HG02642 (cell line): ENCODE data around the gene PROM2.

Source experiments
- ATAC-seq: cut with Tn5 transposase; IDR thresholded peaks from one replicate; pipeline ENCODE4 v1.9.1; 2021; ENCODE audit warnings: mild to moderate bottlenecking; ENCODE audit not compliant: unreplicated experiment, poor library complexity

PROM2 gene

GRCh38 chr2:95317123-95317500 lies 42.9 kb downstream of the PROM2 start:
- ATAC-seq, result no peak

- ATAC-seq, result no peak
These were observed 43.6 kb downstream of the PROM2 start for GRCh38 chr2:95317665-95318425.

DNA sequence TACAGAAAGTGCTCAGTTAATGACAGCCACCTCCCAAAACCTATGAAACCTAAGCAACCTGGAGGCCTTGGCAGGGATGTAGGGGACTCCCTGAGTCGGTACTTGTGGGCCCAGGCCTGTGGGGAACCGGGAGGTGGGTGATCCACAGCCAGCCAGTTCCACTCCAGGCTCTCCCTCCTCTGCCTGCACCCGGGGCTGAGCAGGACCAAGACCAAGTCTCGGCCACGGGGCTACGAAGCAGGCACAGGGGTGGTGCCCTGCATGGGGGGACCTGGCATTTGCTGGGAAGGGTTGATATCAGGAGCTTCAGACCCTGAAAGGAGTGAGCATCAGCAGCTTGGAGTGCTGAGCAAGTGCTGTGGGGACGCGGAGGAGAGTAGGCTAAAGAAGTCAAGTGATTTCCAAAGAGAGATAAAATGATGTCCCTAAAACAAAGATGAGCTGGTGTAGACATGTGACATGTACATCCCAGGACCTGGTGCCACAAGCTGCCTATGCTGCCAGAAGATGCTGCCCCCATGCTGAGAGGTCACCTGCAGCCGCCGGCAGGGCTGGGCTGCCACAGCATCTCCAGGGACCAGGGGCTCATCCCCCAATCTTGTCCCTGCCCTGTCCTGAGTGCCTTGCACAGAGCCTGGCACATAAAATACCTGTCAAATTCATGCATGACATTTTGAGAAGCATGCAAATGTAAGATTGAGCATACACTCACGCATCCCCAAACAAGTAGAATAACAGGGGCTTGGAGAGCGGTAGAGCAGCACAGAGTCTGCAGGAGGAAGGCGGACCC lies 44.4 kb downstream of the PROM2 start:
- no peak for ATAC-seq

DNA sequence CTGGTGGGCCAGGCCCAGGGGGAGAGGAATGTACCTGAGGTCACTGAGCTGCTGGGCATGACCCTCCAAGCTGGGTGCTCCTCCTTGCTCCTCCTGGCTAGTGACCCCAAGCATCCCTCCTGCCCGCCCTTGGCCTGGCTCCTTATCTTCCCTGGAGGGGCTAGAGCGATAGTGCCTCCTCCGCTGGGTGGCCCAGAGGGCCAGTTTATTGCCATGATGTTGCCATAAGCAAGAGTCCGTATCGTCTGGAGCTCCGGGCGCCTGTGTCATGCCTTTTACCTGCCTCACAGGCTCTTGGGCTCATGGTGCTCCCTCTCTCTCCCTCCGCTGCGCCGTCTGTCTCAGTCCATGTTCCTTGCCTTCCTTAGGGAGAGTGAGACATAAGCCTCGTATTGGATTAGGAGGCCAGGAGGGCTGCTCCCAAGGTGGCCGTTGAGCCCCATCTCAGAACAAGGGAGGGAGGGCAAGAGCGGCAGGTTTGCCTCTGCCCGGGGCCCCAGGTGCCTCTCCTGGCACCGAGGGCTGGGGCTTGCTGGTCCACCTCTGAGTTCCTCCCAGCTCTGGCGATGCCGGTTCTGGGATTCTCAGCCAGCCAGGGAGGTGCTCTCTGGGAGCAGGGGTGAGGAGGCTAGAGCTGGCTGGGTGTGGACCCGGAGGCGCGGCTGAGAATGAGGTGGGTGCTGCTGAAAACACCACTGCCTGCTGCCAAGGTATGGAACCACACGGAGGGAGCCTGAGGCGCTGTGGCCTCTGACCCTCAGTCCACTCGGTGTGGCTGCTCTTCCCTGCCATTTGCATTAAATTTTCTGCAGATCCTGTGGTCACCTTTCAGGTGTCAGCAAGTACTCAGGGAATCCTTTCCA lies 45.5 kb downstream of the PROM2 start:
- no peak for ATAC-seq

GRCh38 chr2:95320344-95320712 lies 46.1 kb downstream of the PROM2 start:
- no peak for ATAC-seq

DNA sequence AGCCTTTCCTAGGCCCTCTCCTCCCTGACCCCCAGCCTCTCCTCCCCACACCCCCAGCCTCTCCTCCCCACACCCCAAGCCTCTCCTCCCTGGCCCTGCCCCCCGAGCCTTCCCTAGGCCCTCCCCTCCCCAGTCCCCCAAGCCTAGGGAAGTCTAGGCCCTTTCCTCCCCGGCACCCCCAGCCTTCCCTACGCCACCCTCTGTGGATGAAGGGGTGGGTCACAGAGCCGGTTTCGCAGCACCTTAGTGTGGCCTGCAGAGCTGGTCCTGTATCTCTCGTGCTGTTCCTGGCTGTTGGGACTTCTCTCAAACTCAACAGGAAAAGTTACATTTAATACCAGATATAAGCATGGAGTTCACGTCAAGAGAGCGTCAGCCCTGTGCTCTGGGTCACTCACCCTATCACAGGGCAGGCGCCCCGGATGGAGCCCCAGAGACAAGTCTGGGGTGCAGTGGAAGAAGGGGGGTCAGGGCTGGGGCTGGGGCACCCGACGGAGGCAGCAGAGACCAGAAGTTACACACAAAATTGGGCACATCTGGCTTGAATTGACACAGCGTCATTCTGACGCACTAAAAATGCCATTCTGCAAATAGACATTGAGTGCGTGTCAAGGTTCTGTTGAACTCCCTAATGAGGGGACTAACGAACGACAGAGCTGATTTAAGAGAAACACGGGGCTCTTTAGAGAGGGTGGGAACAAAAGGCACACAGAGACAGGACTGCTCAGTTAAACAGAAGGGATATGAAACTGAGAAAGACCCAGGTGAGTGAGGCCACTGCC lies 46.9 kb downstream of the PROM2 start:
- ATAC-seq, result no peak

DNA sequence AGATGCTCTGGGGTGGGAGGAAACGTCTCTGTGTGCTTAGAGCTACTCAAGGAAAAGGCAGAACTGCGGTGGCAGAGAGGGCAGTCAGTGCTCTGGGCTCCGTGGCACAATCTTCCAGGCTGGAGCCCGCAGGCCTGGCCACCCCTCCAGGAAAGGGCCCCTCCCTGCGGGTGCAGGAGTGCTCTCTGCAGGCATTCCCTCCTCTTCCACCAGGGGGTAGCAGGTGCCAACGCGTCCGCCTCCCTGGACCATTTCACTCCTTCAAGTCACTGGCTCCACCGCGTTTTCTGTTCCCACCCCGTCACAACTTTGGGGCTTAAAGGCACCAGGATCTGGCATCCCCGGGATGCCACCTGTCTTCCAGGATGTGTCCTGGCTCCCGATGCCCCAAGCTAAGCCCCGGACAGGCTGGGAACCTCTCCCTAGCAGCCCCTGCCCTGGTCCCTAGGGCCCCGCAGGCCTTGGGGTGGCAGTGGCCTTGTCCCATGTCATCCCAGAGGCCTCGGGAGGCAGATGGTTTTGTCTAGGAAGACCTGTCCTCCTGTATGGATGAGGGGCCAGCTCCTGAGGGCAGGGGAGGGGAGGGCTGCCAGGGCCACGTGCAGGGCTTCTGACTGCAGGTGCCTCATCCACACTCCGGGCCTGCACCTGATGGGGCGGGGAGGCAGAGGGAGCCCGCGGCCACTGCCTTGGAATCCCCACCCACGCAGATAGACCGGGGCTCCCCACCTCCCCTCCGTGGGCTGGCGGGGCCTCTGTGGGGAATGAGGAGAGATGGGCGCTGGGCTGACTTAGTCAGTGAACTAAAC lies 49.3 kb downstream of the PROM2 start:
- no peak for ATAC-seq

DNA sequence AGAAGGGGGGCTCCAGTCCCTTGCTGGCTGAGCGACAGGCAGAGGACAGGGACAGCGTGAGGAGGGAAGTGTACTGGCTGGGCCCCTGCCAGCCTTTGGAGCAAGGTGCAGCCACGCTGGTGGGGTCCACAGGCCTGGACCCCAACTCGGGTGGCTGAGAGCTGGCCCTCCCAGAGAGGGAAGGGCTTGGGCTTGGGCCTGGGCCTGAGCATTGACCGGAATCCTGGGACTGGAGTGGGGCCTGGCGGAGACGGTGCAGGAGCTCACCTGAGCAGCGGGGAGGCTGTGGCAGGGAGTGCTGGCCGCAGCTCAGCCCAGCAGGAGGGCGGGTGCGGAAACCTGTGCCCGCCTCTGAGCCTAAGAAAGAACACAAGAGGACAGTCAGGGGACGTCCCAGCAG lies 50.8 kb downstream of the PROM2 start:
- ATAC-seq, result no peak

DNA sequence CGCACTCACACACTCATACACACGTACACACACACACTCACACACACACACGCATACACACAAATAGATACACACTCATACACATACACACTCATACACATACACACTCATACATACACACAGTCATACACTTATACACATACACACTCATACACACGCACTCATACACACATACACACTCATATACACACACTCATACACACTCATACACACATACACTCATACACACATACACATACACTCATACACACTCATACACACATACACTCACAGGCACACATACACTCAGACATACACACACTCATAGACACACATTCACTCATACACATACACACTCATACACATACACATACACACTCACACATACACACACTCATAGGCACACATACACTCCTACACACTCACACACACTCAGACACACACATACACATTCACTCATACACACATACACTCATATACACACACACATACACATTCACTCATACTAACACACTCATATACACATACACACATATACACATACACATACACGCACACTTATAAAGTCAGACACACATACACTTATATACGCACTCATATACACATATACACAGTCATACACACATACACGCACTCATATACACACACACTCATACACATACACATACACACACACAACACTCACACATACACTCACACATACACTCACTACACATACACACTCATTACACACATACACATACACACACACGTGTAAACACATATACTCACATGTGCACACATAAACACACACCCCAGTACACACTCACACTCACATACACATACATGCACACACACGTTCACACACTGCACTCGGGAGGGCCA lies 51.6 kb downstream of the PROM2 start:
- ATAC-seq, result no peak

DNA sequence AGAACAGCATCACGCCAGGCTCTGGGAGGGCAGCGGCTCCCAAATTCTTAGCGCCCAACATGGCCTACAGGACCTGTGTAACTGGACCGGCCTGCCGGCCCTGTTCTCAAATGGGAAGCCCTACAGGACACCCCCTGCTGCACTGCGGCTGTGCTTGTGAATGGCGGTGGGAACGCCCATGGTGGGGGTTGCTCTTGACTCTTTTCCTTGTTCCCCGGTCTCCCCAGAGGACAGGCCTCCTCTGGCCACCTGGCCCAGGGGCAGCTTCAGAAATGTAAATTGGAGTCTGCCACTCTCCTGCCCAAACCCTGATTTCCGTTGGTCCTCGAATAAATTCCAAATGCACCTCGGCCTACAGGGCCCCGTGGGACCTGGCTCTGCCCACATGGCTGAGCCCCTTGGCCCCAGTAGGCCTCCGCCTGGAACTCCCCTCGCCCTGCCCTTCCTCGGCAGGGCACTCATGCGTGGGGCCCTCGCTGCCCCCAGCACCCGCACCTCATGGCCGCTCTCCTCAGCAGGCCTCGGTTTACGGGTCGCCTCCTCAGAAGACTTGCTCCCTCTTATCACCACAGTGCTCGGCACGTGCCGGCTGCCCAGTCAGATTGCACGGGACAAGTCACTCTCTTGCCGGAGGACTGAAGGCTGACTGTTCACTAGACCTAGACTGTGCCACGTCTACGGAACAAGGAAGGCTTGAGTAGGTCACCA lies 52.3 kb downstream of the PROM2 start:
- no peak for ATAC-seq

GRCh38 chr2:95327861-95328260 lies 53.6 kb downstream of the PROM2 start:
- no peak for ATAC-seq

- no peak for ATAC-seq
These were observed 54.3 kb downstream of the PROM2 start for GRCh38 chr2:95328358-95329125.

DNA sequence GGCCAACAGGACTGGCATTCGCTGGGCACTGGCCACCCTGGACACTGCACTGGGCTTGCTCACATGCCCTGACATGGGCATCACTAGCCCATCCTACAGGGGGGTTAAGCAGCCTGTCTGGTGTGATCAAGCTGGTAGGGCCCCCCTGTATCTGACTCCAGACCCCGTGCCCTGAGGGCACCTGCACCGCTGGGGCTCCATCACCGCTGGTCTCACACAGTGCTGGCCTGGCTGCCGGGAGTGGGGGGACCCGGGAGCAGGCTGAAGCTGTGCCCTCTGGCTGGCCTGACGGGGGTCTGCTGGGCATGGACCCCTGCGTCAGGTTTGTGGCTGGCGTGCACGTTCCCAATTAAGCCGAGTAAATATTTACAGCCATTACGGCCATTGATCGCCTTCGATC lies 55.2 kb downstream of the PROM2 start:
- no peak for ATAC-seq

DNA sequence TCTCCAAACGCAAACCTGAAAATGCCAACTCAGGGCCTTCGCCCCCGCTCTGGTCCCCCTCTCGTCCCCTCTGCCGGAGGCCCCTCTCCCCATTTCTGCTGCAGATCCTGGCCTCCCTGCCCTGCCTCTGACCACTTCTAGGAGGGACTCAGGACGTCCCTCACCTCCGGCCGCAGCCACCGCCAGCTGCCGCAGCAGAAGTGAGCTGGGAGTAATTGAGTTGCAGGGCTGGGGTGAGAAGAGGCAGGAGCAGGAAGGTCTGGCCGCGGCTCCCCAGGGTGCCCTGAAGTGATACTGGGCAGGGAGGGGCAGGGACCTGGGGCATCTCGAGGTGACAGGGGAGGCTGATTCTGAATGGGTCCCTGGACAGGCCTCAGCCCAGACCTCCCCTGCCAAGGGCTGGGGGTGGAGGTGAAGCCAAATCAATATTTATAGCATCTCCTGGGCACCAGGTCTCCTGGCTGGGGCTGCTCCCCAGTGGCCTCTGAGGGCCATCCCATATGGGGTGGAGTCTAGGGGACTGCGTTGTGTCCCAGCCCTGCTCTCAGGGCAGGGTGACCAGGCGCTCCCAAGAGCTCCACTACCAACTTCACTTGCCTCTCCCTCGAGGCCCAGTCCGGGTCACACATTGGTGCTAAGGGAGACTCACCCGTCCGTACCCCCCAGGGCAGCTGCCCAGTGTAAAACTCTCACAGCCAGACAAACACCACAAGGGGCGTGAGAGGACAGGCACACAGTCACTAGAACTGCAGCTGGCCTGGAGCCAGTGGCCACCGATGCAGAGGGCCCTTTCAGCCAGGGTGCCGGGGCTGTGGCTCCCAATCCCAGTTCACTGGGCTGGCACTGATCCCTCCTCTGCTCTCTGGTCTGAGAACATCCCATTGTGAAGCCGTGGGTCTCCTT lies 55.9 kb downstream of the PROM2 start:
- ATAC-seq, result no peak

GRCh38 chr2:95330794-95331338 lies 56.6 kb downstream of the PROM2 start:
- ATAC-seq, result no peak

- no peak for ATAC-seq
These were observed 57.4 kb downstream of the PROM2 start for GRCh38 chr2:95331606-95332005.
